Gastroesophageal sphincter (tissue), 4 donors: Measurements from ENCODE around the gene GNLY. TPM values are rescaled to one million over a fixed set of nuclear protein-coding genes. Genes with fewer than 3 reads are reported as not detected.
"Not testable (repeated sequence)": the region's sequence is repeated elsewhere in the genome, so short reads cannot be mapped to it uniquely, and the experiment has no call there.

Experiments
- ATAC-seq: fragments of 150-250 bp; one replicate; pipeline ENCODE4 v1.9.1; 2016; ENCODE audit warnings: mild to moderate bottlenecking, moderate library complexity
- H3K27ac ChIP-seq, 4 donors: fragments of 200-600 bp; sonication (generic) in 3 of 4; 1 replicate in 3 of 4; 2 replicates in 1 of 4; pipeline ENCODE4 v1.5.1; 2016 to 2019
- H3K27me3 ChIP-seq: fragments of 200-600 bp; sonication (generic); one replicate; pipeline ENCODE4 v1.5.1; 2019
- H3K36me3 ChIP-seq, 2 donors: fragments of 200-600 bp; sonication (generic); one replicate each; pipeline ENCODE4 v1.5.1; 2019; ENCODE audit warnings: control low read depth in 1 of 2
- H3K4me1 ChIP-seq, 3 donors: fragments of 200-600 bp; sonication (generic); 1 replicate in 2 of 3; 2 replicates in 1 of 3; pipeline ENCODE4 v1.5.1; 2016 to 2019; ENCODE audit warnings: control low read depth in 2 of 3
- H3K4me3 ChIP-seq, 2 donors: fragments of 200-600 bp; sonication (generic); one replicate each; pipeline ENCODE4 v1.5.1; 2019; ENCODE audit warnings: mild to moderate bottlenecking in 1 of 2, moderate library complexity in 1 of 2
- H3K9me3 ChIP-seq, 3 donors: fragments of 200-600 bp; sonication (generic); one replicate each; pipeline ENCODE4 v1.5.1; 2017 to 2019; ENCODE audit warnings: control low read depth in 2 of 3
- EP300 ChIP-seq: sonication (generic); formaldehyde crosslinking; IDR thresholded peaks from one replicate; pipeline ENCODE4 v1.6.1; 2017; ENCODE audit warnings: antibody characterized with exemption, mild to moderate bottlenecking
- POLR2A ChIP-seq, 2 donors: fragments of 450-650 bp; IDR thresholded peaks; one replicate each; pipeline ENCODE4 v1.6.1; 2017; ENCODE audit warnings: antibody characterized with exemption in 2 of 2, mild to moderate bottlenecking in 2 of 2, moderate library complexity in 1 of 2
- POLR2AphosphoS5 ChIP-seq: sonication (generic); formaldehyde crosslinking; IDR thresholded peaks from one replicate; pipeline ENCODE4 v1.6.1; 2017; ENCODE audit warnings: antibody characterized with exemption
- WGBS, 2 donors: methylation state at CpG; one replicate each; pipeline ENCODE4 v1.1.5; 2018; ENCODE audit warnings: low coverage in 1 of 2; 5-methylcytosine and 5-hydroxymethylcytosine counted together
- total RNA-seq, 4 donors: library from RNA; depleted of rRNA; stranded (reverse); fragments of >200 nt; gene quantifications; one replicate each; pipeline ENCODE4 v1.1.0, GENCODE V29; 2016
- TF ChIP-seq, protein P1 (sequence below), 4 experiments: fragments of 200-600 bp in 2 of 4; fragments of 450-650 bp in 2 of 4; sonication (generic) in 1 of 4; IDR thresholded peaks; one replicate each; pipeline ENCODE4 v1.5.1; 2017 to 2019; ENCODE audit warnings: antibody characterized with exemption in 4 of 4, mild to moderate bottlenecking in 2 of 4, moderate library complexity in 2 of 4

GNLY gene
- total RNA-seq, 4 donors from 2014 or later = 0.54 to 3.1 TPM; not detected in 2

DNA sequence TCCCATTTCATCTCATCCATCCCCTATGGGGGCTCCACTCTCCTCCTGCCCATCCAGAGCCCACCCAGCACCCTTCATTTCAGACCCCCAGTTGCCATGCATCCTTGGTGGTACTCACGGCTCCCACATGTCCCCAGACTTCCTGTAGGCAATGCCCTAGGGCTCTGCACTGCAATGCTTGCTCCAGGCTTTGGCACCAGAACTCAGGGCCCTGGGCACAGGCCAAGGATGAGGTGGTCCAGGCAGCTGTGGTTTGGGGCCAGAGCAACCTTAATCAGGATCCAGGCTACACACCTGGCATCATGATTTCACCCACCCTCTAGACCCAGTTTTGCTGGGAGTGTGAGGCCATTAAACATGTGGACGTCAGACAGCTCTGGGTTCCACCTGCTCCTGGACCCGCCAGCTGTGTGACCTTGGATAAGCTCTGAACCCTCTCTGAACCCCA lies 26.6 kb upstream of the GNLY start:
- TF ChIP-seq, protein P1, sequence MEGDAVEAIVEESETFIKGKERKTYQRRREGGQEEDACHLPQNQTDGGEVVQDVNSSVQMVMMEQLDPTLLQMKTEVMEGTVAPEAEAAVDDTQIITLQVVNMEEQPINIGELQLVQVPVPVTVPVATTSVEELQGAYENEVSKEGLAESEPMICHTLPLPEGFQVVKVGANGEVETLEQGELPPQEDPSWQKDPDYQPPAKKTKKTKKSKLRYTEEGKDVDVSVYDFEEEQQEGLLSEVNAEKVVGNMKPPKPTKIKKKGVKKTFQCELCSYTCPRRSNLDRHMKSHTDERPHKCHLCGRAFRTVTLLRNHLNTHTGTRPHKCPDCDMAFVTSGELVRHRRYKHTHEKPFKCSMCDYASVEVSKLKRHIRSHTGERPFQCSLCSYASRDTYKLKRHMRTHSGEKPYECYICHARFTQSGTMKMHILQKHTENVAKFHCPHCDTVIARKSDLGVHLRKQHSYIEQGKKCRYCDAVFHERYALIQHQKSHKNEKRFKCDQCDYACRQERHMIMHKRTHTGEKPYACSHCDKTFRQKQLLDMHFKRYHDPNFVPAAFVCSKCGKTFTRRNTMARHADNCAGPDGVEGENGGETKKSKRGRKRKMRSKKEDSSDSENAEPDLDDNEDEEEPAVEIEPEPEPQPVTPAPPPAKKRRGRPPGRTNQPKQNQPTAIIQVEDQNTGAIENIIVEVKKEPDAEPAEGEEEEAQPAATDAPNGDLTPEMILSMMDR (IDR thresholded peaks at IDR 0.05) = no peak
- TF ChIP-seq EP300 = no peak
- no peak for TF ChIP-seq POLR2AphosphoS5
- 100% methylated on average over 1 of the region's 3 CpGs; no CpG with 5 or more reads in 1 of the 2 donors for WGBS, 2 donors
- Histone ChIP-seq H3K4me1 (peaks cover 0 to 9% (median 6%) of the 10 kb centered on the region in 3 donors), H3K9me3 (no peaks in the 10 kb centered on the region), H3K4me3 (no peak overlapping the region), H3K36me3 (no peaks in the 10 kb centered on the region), H3K27ac (no peak overlapping the region), H3K27me3 (no peaks in the 10 kb centered on the region)
- no peak for ATAC-seq

DNA sequence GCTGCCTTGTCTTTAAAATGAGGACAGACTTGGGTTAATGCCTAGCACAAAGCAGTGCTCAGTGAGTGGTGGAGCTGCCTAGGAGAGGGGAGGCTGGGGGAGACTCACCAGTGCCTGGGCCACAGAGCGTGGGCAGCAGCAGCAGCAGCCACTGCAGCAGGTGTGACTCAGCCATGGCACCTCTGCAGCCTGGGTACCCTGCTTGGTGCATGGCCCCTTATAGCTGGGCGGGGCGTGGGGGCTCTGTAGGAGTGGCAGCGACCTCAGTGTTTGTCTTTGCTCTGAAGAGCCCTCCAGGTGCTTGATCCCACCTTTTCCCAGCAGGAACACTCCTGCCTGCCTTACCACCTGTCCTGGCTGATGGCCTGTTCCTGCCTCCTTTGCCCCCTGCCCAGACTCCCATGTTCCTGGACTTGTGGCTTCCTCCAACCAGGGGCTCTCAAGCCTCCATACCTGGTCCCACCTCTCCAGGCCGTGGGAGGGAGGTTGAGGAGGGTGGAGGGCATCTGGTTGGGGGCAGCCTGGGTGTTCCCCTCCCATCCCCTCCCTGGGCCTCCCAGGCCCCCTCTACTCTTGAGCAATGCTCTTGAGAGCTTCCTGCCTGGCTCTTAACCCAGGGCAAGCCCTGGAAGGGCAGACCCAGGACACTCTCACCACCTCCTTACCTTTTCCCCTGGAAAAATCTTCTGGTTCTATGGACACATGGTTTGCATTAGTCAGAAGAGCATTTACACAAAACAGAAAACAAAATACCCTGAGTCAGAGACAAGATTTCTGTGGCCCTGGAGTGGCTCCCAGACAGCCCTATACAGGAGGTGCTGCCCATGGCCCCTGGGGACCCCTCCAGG lies 25.9 kb upstream of the GNLY start, which contains the start of gene SFTPB:
TSS of gene SFTPB (minus strand) at position 191 of the 848 bp plus-strand sequence. CDS start at position 175, 16 bp downstream.
- H3K27me3 ChIP-seq = no peaks in the 10 kb centered on the region
- no peaks in the 10 kb centered on the region for H3K9me3 ChIP-seq
- ATAC-seq = no peak
- no peak within 1 kb of the TSS for H3K4me3 ChIP-seq
- H3K27ac ChIP-seq = no peak within 1 kb of the TSS
- peaks cover 0 to 5% (median 3%) of the 10 kb centered on the region in 3 donors for H3K4me1 ChIP-seq
- WGBS, 2 donors = no CpG with 5 or more reads among the region's 5 CpGs
- TF ChIP-seq POLR2A (IDR thresholded peaks at IDR 0.05) = no peak
- no peak for TF ChIP-seq EP300
- TF ChIP-seq POLR2AphosphoS5 = no peak
- TF ChIP-seq, protein P1 (IDR thresholded peaks at IDR 0.05) = no peak
- no peaks in the 10 kb centered on the region for H3K36me3 ChIP-seq

DNA sequence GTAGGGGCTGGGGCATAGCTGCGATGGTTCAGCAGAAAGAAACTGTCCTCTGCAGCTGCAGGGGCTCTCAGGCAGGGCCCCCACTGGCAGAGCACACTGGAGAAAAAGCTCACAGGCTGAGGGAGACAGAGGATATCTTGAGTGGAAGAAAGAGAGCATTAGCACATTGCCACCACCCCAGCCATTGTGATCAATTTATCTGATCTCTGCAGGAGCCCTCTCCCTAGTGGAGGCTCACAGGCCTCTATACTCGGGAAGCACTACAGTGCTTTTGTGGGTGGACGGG lies 25.4 kb upstream of the GNLY start:
- H3K27me3 ChIP-seq = no peaks in the 10 kb centered on the region
- no peaks in the 10 kb centered on the region for H3K4me1 ChIP-seq
- no peak overlapping the region for H3K27ac ChIP-seq
- TF ChIP-seq POLR2A (IDR thresholded peaks at IDR 0.05) (no peak), EP300 (no peak), POLR2AphosphoS5 (no peak)
- TF ChIP-seq, protein P1 (IDR thresholded peaks at IDR 0.05) = no peak
- H3K9me3 ChIP-seq = no peaks in the 10 kb centered on the region
- H3K4me3 ChIP-seq = no peak overlapping the region
- WGBS, 2 donors = 86% methylated on average over 2 of the region's 3 CpGs; no CpG with 5 or more reads in 1 of the 2 donors
- no peak for ATAC-seq
- no peaks in the 10 kb centered on the region for H3K36me3 ChIP-seq

DNA sequence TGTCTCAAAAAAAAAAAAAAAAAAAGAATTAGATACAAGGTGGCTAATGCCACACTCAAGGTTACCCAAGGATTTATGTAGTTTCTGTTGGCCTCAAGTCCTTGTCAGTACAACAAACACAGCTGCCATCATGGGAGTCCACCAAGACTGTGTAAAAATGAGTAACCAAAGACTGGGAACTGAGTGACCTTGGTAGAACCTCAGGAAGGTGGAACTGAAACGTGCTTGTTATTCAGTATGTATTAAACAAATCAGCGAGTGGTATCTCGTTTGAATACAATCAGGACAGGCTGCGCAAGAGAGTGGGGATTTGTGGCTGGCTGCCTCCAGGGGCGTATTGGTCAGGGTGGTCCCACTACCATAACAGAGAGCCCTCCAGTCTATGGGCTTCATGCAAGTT lies 24.6 kb upstream of the GNLY start:
- Histone ChIP-seq H3K4me3 (no peak overlapping the region), H3K27ac (no peak overlapping the region), H3K9me3 (no peaks in the 10 kb centered on the region), H3K36me3 (no peaks in the 10 kb centered on the region), H3K27me3 (no peaks in the 10 kb centered on the region), H3K4me1 (no peaks in the 10 kb centered on the region)
- TF ChIP-seq EP300 (no peak), POLR2AphosphoS5 (no peak), POLR2A (IDR thresholded peaks at IDR 0.05) (no peak)
- TF ChIP-seq, protein P1 (IDR thresholded peaks at IDR 0.05) = no peak
- no peak for ATAC-seq
- WGBS, 2 donors = 67 to 82% methylated on average over 5 of the region's 5 CpGs

DNA sequence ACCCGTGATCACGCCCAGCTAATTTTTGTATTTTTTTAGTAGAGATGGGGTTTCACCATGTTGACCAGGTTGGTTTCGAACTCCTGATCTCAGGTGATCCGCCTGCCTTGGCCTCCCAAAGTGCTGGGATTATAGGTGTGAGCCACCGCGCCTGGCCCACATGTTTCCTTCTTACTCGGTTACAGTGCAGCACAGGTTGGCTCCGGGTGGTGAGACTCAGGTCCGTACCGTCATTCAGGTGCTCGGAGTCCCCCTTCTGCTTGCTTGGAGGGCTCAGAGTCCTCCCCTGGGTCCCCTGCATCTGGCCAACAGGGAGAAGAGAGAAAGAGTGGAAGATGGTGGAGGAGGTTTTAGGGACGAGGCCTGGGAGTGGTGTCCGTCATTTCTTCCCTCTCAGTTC lies 23.7 kb upstream of the GNLY start:
- not testable (repeated sequence) for ATAC-seq, H3K9me3 ChIP-seq, H3K27me3 ChIP-seq, H3K36me3 ChIP-seq, H3K4me3 ChIP-seq, H3K27ac ChIP-seq, H3K4me1 ChIP-seq
- 86 to 93% methylated on average over 2 to 11 of the region's 13 CpGs for WGBS, 2 donors
